DOHH2 (cell line): ENCODE results near the gene THBD.

Experiments used
- H3F3A ChIP-seq: fragments of 200-600 bp; sonication (generic), shearing (Covaris generic); 2 replicates; pipeline ENCODE4 v1.6.0; 2016; ENCODE audit warnings: antibody characterized with exemption, mild to moderate bottlenecking; ENCODE audit not compliant: control insufficient read depth, insufficient read depth
- H3K27ac ChIP-seq: fragments of 200-600 bp; sonication (generic); 2 replicates; pipeline ENCODE4 v1.5.1; 2014; ENCODE audit warnings: low read depth, mild to moderate bottlenecking, low read length, moderate library complexity
- H3K27me3 ChIP-seq: fragments of 200-600 bp; sonication (generic); 2 replicates; pipeline ENCODE4 v1.6.1; 2014; ENCODE audit warnings: mild to moderate bottlenecking, low read length, mixed read lengths; ENCODE audit not compliant: control insufficient read depth
- H3K36me3 ChIP-seq: fragments of 200-600 bp; sonication (generic); 2 replicates; pipeline ENCODE4 v1.6.1; 2014; ENCODE audit warnings: mild to moderate bottlenecking, low read length, moderate library complexity, mixed read lengths; ENCODE audit not compliant: control insufficient read depth
- H3K4me1 ChIP-seq: fragments of 200-600 bp; sonication (generic); 2 replicates; pipeline ENCODE4 v1.6.1; 2014; ENCODE audit warnings: mild to moderate bottlenecking, low read length, mixed read lengths; ENCODE audit not compliant: control insufficient read depth
- H3K4me2 ChIP-seq: fragments of 200-600 bp; sonication (generic); 2 replicates; pipeline ENCODE4 v1.6.0; 2014; ENCODE audit warnings: mild to moderate bottlenecking, low read length, moderate library complexity
- H3K4me3 ChIP-seq: fragments of 200-600 bp; sonication (generic); 2 replicates; pipeline ENCODE4 v1.5.1; 2014; ENCODE audit warnings: mild to moderate bottlenecking, low read length, mixed read lengths
- H3K79me2 ChIP-seq: fragments of 200-600 bp; sonication (generic); 2 replicates; pipeline ENCODE4 v1.6.1; 2014; ENCODE audit warnings: mild to moderate bottlenecking, low read length, mixed read lengths; ENCODE audit not compliant: control insufficient read depth
- H3K9me2 ChIP-seq: fragments of 200-600 bp; sonication (generic); replicated peaks from 2 replicates; pipeline ENCODE4 v1.6.1; 2014; ENCODE audit warnings: mild to moderate bottlenecking, low read length, mixed read lengths; ENCODE audit not compliant: control insufficient read depth
- H3K9me3 ChIP-seq: fragments of 200-600 bp; sonication (generic); 2 replicates; pipeline ENCODE4 v1.6.1; 2014; ENCODE audit warnings: antibody characterized with exemption, low read length, mixed read lengths; ENCODE audit not compliant: control insufficient read depth, insufficient read depth
- H4K20me1 ChIP-seq: fragments of 200-600 bp; sonication (generic); 2 replicates; pipeline ENCODE4 v1.6.0; 2014; ENCODE audit warnings: low read depth, mild to moderate bottlenecking, antibody characterized with exemption, low read length, moderate library complexity; ENCODE audit not compliant: control insufficient read depth, insufficient read depth
- CTCF ChIP-seq: fragments of 200-600 bp; sonication (generic); IDR thresholded peaks from one replicate; pipeline ENCODE4 v1.5.1; 2014; ENCODE audit warnings: antibody characterized with exemption, mild to moderate bottlenecking, low read depth, low read length; ENCODE audit not compliant: poor library complexity, severe bottlenecking
- EZH2phosphoT487 ChIP-seq: fragments of 200-600 bp; sonication (generic); IDR thresholded peaks from 2 replicates; pipeline ENCODE4 v1.6.1; 2017; ENCODE audit warnings: borderline replicate concordance, mild to moderate bottlenecking, antibody characterized with exemption, low read length, moderate library complexity, mixed read lengths

The THBD gene

GRCh38 chr20:23096097-23096496, 46.6 kb upstream of the THBD start:
- Histone ChIP-seq H3F3A (no peaks in the 10 kb centered on the region), H3K27me3 (no peaks in the 10 kb centered on the region), H3K79me2 (no peaks in the 10 kb centered on the region), H3K27ac (no peak overlapping the region), H3K4me1 (no peaks in the 10 kb centered on the region), H3K4me2 (no peak overlapping the region), H3K9me3 (no peaks in the 10 kb centered on the region), H3K4me3 (no peak overlapping the region), H3K9me2 (no peaks in the 10 kb centered on the region), H3K36me3 (no peaks in the 10 kb centered on the region), H4K20me1 (no peaks in the 10 kb centered on the region)
- TF ChIP-seq CTCF = no peak
- TF ChIP-seq EZH2phosphoT487 = no peak

GRCh38 chr20:23095499-23095898, 46.0 kb upstream of the THBD start:
- no peak for TF ChIP-seq CTCF
- TF ChIP-seq EZH2phosphoT487 = no peak
- Histone ChIP-seq H3K27me3 (no peaks in the 10 kb centered on the region), H3K79me2 (no peaks in the 10 kb centered on the region), H3K36me3 (no peaks in the 10 kb centered on the region), H3K9me2 (no peaks in the 10 kb centered on the region), H3K4me2 (no peak overlapping the region), H3K4me3 (no peak overlapping the region), H3K27ac (no peak overlapping the region), H3K9me3 (no peaks in the 10 kb centered on the region), H4K20me1 (no peaks in the 10 kb centered on the region), H3K4me1 (no peaks in the 10 kb centered on the region), H3F3A (no peaks in the 10 kb centered on the region)

DNA sequence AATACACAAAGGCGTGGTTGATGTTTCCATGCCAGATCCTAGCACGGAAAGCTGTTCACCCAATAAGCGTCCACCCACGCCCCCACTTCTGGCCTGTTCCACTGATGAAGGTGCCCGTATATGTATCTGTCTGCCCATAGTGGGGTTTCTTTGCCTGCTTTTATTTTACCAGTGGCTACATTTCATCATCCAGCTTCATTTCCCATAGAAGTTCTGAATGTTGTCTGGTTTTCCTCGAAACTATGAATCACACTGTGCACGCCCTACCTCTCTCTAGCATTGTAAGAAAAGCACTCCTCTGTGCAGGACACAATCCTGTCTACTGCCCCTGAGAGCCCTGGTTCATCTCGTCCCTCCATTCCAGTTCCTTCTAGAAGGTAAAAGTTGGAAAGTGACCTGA, 45.5 kb upstream of the THBD start:
- no peaks in the 10 kb centered on the region for H3K36me3 ChIP-seq
- no peaks in the 10 kb centered on the region for H3K79me2 ChIP-seq
- no peaks in the 10 kb centered on the region for H4K20me1 ChIP-seq
- no peak overlapping the region for H3K4me3 ChIP-seq
- no peaks in the 10 kb centered on the region for H3K9me3 ChIP-seq
- H3K27me3 ChIP-seq = no peaks in the 10 kb centered on the region
- no peak for TF ChIP-seq EZH2phosphoT487
- no peak for TF ChIP-seq CTCF
- H3K4me1 ChIP-seq = no peaks in the 10 kb centered on the region
- no peaks in the 10 kb centered on the region for H3F3A ChIP-seq
- H3K27ac ChIP-seq = no peak overlapping the region
- no peak overlapping the region for H3K4me2 ChIP-seq
- H3K9me2 ChIP-seq = no peaks in the 10 kb centered on the region
